GM23338 (cell line): Measurements from ENCODE around the gene DPF3.

Experiments
- CREB1 ChIP-seq: fragments of 250-450 bp; sonication (Bioruptor Pico); IDR thresholded peaks from 2 replicates; pipeline ENCODE4 v1.5.0; 2020; ENCODE audit warnings: low read depth, mild to moderate bottlenecking, moderate library complexity
- EZH2 ChIP-seq: fragments of 200-600 bp; sonication (generic); IDR thresholded peaks from one replicate; pipeline ENCODE4 v1.8.0; 2017; ENCODE audit warnings: antibody characterized with exemption, mild to moderate bottlenecking, low read depth; ENCODE audit not compliant: unreplicated experiment
- EZH2phosphoT487 ChIP-seq: fragments of 200-600 bp; sonication (generic); IDR thresholded peaks from one replicate; pipeline ENCODE4 v1.8.1; 2018; ENCODE audit warnings: antibody characterized with exemption; ENCODE audit not compliant: unreplicated experiment
- JUNB ChIP-seq: IDR thresholded peaks from one replicate; pipeline ENCODE4 v1.6.1; 2016; ENCODE audit warnings: antibody characterized with exemption; ENCODE audit not compliant: unreplicated experiment
- NANOG ChIP-seq: IDR thresholded peaks from 2 replicates; pipeline ENCODE4 v1.6.1; 2016; ENCODE audit warnings: antibody characterized with exemption, borderline replicate concordance
- POLR2AphosphoS5 ChIP-seq: IDR thresholded peaks from 2 replicates; pipeline ENCODE4 v1.6.1; 2016; ENCODE audit warnings: antibody characterized with exemption, low read depth
- STAT1 ChIP-seq: IDR thresholded peaks from one replicate; pipeline ENCODE4 v1.6.1; 2016; ENCODE audit warnings: antibody characterized with exemption; ENCODE audit not compliant: unreplicated experiment
- ZNF114 ChIP-seq: fragments of 250-450 bp; sonication (Bioruptor Pico); IDR thresholded peaks from 2 replicates; pipeline ENCODE4 v1.5.0; 2020; ENCODE audit warnings: mild to moderate bottlenecking, moderate library complexity
- TF ChIP-seq, protein P1 (sequence below), 2 experiments: fragments of 200-600 bp in 1 of 2; sonication (generic) in 1 of 2; conservative IDR thresholded peaks; 2 replicates each; pipeline versions ENCODE4 v1.5.1 to v1.6.1; 2016 to 2017; ENCODE audit warnings: antibody characterized with exemption in 2 of 2, low read depth in 2 of 2, mild to moderate bottlenecking in 2 of 2, moderate library complexity in 1 of 2
- TF ChIP-seq, protein P2 (sequence below): IDR thresholded peaks from 2 replicates; pipeline ENCODE4 v1.6.1; 2016; ENCODE audit warnings: antibody characterized with exemption
- TF ChIP-seq, protein P3 (sequence below): IDR thresholded peaks from one replicate; pipeline ENCODE4 v1.6.1; 2018; ENCODE audit warnings: antibody characterized with exemption; ENCODE audit not compliant: unreplicated experiment
- TF ChIP-seq, protein P4 (sequence below): fragments of 250-450 bp; sonication (Bioruptor Pico); IDR thresholded peaks from 2 replicates; pipeline ENCODE4 v1.5.0; 2020; ENCODE audit warnings: mild to moderate bottlenecking, moderate library complexity

DNA sequence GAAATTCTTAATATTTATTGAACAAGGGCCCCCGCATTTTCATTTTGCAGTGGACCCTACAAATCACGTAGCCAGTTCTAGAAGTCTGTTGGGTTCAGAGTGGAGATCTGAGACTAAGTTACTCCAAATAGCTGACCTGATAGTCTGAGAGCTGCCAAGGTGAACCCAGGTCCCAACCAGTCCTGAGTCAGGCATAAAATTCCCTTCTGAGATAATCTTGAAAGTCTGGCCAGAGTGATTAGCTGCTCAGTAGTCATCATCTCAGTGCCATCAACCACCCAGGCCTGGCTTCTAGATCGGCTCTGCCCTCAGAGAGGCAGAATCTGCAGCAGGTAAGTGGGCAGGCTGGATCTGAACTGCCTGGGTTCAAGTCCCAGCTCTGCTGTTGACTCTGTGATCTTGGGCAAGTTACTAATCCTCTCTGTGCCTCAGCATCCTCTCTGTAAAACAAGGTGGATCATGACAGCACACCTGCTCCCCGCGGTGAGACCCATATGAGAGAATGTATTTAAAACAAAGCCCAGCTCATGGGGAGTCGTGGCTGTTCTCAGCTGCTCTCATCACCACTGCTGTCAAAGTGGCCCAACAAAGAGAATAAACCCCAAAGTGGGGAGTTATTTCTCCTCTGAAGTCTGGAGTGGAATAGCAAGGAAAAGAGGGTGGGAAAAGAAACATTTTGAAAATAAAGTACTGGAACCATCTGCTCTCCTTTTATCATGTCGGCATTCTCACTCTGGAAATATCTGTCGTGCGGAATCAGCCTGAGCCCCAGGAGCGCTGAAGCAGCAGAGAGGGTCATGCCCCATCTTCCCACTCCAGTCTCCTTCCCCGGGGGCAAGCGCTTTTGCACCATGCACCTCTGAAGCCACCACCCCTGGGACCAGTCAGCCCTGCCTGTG, 193.3 kb downstream of the DPF3 start:
- TF ChIP-seq, protein P1, sequence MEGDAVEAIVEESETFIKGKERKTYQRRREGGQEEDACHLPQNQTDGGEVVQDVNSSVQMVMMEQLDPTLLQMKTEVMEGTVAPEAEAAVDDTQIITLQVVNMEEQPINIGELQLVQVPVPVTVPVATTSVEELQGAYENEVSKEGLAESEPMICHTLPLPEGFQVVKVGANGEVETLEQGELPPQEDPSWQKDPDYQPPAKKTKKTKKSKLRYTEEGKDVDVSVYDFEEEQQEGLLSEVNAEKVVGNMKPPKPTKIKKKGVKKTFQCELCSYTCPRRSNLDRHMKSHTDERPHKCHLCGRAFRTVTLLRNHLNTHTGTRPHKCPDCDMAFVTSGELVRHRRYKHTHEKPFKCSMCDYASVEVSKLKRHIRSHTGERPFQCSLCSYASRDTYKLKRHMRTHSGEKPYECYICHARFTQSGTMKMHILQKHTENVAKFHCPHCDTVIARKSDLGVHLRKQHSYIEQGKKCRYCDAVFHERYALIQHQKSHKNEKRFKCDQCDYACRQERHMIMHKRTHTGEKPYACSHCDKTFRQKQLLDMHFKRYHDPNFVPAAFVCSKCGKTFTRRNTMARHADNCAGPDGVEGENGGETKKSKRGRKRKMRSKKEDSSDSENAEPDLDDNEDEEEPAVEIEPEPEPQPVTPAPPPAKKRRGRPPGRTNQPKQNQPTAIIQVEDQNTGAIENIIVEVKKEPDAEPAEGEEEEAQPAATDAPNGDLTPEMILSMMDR (conservative IDR thresholded peaks at IDR 0.05; ENCODE audit: low read depth in 2 of 2): no peak
- no peak for TF ChIP-seq EZH2
- no peak for TF ChIP-seq ZNF114
- no peak for TF ChIP-seq POLR2AphosphoS5
- TF ChIP-seq, protein P2, sequence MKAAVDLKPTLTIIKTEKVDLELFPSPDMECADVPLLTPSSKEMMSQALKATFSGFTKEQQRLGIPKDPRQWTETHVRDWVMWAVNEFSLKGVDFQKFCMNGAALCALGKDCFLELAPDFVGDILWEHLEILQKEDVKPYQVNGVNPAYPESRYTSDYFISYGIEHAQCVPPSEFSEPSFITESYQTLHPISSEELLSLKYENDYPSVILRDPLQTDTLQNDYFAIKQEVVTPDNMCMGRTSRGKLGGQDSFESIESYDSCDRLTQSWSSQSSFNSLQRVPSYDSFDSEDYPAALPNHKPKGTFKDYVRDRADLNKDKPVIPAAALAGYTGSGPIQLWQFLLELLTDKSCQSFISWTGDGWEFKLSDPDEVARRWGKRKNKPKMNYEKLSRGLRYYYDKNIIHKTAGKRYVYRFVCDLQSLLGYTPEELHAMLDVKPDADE: no peak
- TF ChIP-seq NANOG: no peak
- TF ChIP-seq EZH2phosphoT487: no peak
- no peak for TF ChIP-seq JUNB
- TF ChIP-seq, protein P3, sequence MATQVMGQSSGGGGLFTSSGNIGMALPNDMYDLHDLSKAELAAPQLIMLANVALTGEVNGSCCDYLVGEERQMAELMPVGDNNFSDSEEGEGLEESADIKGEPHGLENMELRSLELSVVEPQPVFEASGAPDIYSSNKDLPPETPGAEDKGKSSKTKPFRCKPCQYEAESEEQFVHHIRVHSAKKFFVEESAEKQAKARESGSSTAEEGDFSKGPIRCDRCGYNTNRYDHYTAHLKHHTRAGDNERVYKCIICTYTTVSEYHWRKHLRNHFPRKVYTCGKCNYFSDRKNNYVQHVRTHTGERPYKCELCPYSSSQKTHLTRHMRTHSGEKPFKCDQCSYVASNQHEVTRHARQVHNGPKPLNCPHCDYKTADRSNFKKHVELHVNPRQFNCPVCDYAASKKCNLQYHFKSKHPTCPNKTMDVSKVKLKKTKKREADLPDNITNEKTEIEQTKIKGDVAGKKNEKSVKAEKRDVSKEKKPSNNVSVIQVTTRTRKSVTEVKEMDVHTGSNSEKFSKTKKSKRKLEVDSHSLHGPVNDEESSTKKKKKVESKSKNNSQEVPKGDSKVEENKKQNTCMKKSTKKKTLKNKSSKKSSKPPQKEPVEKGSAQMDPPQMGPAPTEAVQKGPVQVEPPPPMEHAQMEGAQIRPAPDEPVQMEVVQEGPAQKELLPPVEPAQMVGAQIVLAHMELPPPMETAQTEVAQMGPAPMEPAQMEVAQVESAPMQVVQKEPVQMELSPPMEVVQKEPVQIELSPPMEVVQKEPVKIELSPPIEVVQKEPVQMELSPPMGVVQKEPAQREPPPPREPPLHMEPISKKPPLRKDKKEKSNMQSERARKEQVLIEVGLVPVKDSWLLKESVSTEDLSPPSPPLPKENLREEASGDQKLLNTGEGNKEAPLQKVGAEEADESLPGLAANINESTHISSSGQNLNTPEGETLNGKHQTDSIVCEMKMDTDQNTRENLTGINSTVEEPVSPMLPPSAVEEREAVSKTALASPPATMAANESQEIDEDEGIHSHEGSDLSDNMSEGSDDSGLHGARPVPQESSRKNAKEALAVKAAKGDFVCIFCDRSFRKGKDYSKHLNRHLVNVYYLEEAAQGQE: no peak
- no peak for TF ChIP-seq STAT1
- TF ChIP-seq CREB1 (CRISPR knock-in tag): no peak
- TF ChIP-seq, protein P4, sequence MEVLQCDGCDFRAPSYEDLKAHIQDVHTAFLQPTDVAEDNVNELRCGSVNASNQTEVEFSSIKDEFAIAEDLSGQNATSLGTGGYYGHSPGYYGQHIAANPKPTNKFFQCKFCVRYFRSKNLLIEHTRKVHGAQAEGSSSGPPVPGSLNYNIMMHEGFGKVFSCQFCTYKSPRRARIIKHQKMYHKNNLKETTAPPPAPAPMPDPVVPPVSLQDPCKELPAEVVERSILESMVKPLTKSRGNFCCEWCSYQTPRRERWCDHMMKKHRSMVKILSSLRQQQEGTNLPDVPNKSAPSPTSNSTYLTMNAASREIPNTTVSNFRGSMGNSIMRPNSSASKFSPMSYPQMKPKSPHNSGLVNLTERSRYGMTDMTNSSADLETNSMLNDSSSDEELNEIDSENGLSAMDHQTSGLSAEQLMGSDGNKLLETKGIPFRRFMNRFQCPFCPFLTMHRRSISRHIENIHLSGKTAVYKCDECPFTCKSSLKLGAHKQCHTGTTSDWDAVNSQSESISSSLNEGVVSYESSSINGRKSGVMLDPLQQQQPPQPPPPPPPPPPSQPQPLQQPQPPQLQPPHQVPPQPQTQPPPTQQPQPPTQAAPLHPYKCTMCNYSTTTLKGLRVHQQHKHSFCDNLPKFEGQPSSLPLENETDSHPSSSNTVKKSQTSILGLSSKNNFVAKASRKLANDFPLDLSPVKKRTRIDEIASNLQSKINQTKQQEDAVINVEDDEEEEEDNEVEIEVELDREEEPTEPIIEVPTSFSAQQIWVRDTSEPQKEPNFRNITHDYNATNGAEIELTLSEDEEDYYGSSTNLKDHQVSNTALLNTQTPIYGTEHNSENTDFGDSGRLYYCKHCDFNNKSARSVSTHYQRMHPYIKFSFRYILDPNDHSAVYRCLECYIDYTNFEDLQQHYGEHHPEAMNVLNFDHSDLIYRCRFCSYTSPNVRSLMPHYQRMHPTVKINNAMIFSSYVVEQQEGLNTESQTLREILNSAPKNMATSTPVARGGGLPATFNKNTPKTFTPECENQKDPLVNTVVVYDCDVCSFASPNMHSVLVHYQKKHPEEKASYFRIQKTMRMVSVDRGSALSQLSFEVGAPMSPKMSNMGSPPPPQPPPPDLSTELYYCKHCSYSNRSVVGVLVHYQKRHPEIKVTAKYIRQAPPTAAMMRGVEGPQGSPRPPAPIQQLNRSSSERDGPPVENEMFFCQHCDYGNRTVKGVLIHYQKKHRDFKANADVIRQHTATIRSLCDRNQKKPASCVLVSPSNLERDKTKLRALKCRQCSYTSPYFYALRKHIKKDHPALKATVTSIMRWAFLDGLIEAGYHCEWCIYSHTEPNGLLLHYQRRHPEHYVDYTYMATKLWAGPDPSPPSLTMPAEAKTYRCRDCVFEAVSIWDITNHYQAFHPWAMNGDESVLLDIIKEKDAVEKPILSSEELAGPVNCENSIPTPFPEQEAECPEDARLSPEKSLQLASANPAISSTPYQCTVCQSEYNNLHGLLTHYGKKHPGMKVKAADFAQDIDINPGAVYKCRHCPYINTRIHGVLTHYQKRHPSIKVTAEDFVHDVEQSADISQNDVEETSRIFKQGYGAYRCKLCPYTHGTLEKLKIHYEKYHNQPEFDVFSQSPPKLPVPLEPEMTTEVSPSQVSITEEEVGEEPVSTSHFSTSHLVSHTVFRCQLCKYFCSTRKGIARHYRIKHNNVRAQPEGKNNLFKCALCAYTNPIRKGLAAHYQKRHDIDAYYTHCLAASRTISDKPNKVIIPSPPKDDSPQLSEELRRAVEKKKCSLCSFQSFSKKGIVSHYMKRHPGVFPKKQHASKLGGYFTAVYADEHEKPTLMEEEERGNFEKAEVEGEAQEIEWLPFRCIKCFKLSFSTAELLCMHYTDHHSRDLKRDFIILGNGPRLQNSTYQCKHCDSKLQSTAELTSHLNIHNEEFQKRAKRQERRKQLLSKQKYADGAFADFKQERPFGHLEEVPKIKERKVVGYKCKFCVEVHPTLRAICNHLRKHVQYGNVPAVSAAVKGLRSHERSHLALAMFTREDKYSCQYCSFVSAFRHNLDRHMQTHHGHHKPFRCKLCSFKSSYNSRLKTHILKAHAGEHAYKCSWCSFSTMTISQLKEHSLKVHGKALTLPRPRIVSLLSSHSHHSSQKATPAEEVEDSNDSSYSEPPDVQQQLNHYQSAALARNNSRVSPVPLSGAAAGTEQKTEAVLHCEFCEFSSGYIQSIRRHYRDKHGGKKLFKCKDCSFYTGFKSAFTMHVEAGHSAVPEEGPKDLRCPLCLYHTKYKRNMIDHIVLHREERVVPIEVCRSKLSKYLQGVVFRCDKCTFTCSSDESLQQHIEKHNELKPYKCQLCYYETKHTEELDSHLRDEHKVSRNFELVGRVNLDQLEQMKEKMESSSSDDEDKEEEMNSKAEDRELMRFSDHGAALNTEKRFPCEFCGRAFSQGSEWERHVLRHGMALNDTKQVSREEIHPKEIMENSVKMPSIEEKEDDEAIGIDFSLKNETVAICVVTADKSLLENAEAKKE (CRISPR knock-in tag): no peak
